IMR-90 (cell line): ENCODE results near the gene PPT2.

Source experiments
- BHLHE40 ChIP-seq: fragments of 150-350 bp; IDR thresholded peaks from 2 replicates; pipeline ENCODE4 v1.6.1; 2016; ENCODE audit warnings: mild to moderate bottlenecking, low read depth, low read length
- CTCF ChIP-seq: conservative IDR thresholded peaks from 2 replicates; pipeline ENCODE4 v1.5.1; 2012; ENCODE audit warnings: mild to moderate bottlenecking, low read depth, low read length, improper control_type of control experiment
- POLR2A ChIP-seq: IDR thresholded peaks from 2 replicates; pipeline ENCODE4 v1.6.1; 2012; ENCODE audit warnings: mild to moderate bottlenecking, low read depth, low read length
- RAD21 ChIP-seq: IDR thresholded peaks from 2 replicates; pipeline ENCODE4 v1.6.1; 2012; ENCODE audit warnings: low read length, improper control_type of control experiment

GRCh38 chr6:32204268-32204715 is 50.4 kb downstream of the PPT2 start:
- TF ChIP-seq POLR2A (no peak), CTCF (no peak), BHLHE40 (no peak), RAD21 (no peak)
